ENCODE results near the gene SORBS2.

GRCh38 chr4:185813133-185813532 lies 1.1 kb upstream of the SORBS2 start:
- TF ChIP-seq POLR2AphosphoS5 (IDR thresholded peaks at IDR 0.05; ENCODE audit: low read depth, low read length) (no peak), POLR2A (IDR thresholded peaks at IDR 0.05; ENCODE audit: low read depth, low read length) (no peak)

Data from GM12891 (cell line).